SK-N-MC (cell line): ENCODE data around the gene MMP24OS.

Experiments
- DNase-seq: peaks from one replicate; pipeline ENCODE4 v3.0.0-alpha.2; 2011; ENCODE audit warnings: low read depth, low spot score
- H3K27ac ChIP-seq: fragments of 200-600 bp; sonication (generic); 2 replicates; pipeline ENCODE4 v1.5.1; 2016; ENCODE audit warnings: mixed run types
- H3K36me3 ChIP-seq: fragments of 200-600 bp; sonication (generic); 2 replicates; pipeline ENCODE4 v1.6.1; 2017; ENCODE audit warnings: antibody characterized with exemption, low read length, mixed read lengths; ENCODE audit not compliant: insufficient read depth
- H3K4me3 ChIP-seq: fragments of 200-600 bp; sonication (generic); 2 replicates; pipeline ENCODE4 v1.5.1; 2016
- H3K9ac ChIP-seq: fragments of 200-600 bp; sonication (generic); 2 replicates; pipeline ENCODE4 v1.8.0; 2017; ENCODE audit warnings: mixed run types, mixed read lengths; ENCODE audit not compliant: insufficient read length
- H3K9me3 ChIP-seq: fragments of 200-600 bp; sonication (generic); 2 replicates; pipeline ENCODE4 v1.6.1; 2017; ENCODE audit warnings: low read depth, mild to moderate bottlenecking, antibody characterized with exemption, low read length, moderate library complexity, mixed read lengths
- EZH2 ChIP-seq: fragments of 200-600 bp; sonication (generic); IDR thresholded peaks from one replicate; pipeline ENCODE4 v1.6.1; 2017; ENCODE audit warnings: antibody characterized with exemption
- FOXP2 ChIP-seq: optimal IDR thresholded peaks from 2 replicates; pipeline ENCODE3; 2011; ENCODE audit warnings: mild to moderate bottlenecking, moderate library complexity; ENCODE audit not compliant: insufficient read depth; ENCODE audit errors: extremely low read length, control extremely low read depth
- POLR2AphosphoS5 ChIP-seq: IDR thresholded peaks from 2 replicates; pipeline ENCODE4 v1.6.1; 2012; ENCODE audit warnings: mild to moderate bottlenecking, low read depth, low read length, borderline replicate concordance

The MMP24OS gene

DNA sequence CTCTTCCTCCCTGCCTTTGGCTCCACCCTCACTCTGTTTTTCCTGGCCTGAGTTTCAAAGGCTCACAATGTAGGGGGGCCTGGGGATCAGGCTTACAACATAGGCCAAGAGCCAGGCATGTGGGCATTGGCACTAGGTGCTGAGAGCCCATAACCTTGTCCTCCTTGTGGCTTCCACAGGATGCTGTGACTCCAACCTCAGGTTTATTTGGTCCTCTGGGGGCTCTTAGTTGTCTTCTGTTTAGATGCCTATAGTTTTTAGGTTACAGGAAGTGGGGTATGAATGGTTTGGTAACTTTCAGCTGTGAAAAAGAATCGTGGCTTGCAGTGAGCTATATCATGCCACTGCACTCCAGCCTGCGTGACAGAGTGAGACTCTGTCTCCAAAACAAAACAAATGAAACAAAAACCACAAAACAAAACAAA, 25.9 kb downstream of the MMP24OS start:
- Histone ChIP-seq H3K27ac (no peak overlapping the region), H3K9ac (no peak overlapping the region), H3K9me3 (no peaks in the 10 kb centered on the region), H3K36me3 (no peaks in the 10 kb centered on the region), H3K4me3 (no peak overlapping the region)
- no peak for TF ChIP-seq FOXP2
- no peak for TF ChIP-seq EZH2
- TF ChIP-seq POLR2AphosphoS5 = no peak
- no peak for DNase-seq

DNA sequence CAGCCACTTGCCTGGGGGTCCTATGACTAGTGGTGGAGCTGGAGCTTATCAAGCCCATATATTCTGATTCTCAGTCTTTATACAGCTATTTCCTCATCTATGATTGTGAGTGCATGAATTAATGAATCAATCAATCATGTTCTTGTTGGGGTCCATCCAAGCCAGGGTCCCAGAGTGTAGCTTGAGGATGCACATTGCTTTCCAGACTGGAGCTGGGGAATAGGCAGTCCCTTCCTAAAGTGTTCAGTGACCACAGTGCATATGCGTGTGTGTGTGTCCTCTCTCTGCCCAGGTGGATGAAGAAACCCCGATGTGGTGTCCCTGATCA, 26.3 kb downstream of the MMP24OS start:
- H3K9ac ChIP-seq = no peak overlapping the region
- H3K4me3 ChIP-seq = no peak overlapping the region

DNA sequence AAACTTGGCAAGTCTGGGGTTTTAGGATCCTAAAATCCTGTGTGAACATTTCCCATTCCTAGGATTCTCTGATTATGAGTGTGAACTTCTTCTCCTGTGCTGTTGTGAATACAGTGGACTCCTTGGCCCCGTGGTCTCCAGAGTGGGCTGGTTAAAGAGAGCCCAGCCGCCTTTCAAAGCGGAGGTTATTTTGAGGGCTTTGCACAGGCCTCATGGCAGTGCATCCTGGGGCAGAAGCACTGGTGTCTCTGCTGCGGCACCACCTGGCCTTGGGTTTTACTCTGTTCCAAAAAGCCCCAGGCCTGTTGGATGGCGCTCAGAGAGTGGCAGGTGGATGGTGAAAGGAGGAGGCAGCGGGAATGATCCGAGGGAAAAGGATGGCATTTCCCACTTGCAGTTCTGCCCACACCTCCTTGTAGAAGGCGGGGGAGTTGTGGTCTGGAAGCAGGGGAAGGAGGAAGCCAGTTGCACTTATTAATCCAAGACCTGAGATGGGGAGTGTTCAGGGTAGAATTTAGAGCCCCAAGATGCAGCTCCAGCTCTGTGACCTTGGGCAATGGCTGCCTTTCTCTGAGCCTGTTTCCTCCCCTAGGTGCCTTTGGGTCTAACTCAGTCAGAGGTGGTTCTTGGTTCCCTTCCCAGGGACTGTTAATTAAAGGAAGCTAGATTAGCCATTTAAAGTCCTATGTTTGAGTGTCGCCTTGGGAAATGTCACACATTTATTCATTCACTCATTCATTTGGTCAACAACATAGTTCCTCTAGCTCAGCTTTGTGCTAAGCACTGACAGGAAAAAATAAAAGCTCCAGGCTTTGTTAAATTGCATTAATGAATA, 29.1 kb downstream of the MMP24OS start:
- H3K9me3 ChIP-seq = no peaks in the 10 kb centered on the region
- H3K4me3 ChIP-seq = no peak overlapping the region
- no peaks in the 10 kb centered on the region for H3K36me3 ChIP-seq
- DNase-seq = no peak
- H3K27ac ChIP-seq = no peak overlapping the region
- TF ChIP-seq EZH2 (no peak), FOXP2 (no peak), POLR2AphosphoS5 (no peak)
- no peak overlapping the region for H3K9ac ChIP-seq

More for the DNA sequence above, 26.3 kb downstream of the MMP24OS start:
- TF ChIP-seq EZH2 = no peak
- no peak for TF ChIP-seq POLR2AphosphoS5
- no peak for TF ChIP-seq FOXP2
- H3K27ac ChIP-seq = no peak overlapping the region
- DNase-seq = no peak
- no peaks in the 10 kb centered on the region for H3K9me3 ChIP-seq
- H3K36me3 ChIP-seq = no peaks in the 10 kb centered on the region

DNA sequence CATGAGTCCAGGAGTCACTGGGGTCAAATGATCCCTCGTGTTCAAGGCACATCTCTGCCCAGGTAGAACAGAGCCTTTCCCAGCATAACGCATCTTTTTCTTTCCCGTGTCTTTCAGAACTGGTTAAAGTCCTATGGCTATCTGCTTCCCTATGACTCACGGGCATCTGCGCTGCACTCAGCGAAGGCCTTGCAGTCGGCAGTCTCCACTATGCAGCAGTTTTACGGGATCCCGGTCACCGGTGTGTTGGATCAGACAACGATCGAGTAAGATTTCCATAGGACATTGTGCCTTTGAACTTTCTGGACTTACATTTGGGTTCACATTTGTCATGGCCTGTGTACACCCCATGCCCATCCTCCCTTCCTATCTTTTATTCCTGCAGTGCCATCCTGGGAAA, 31.2 kb downstream of the MMP24OS start:
- Histone ChIP-seq H3K9me3 (no peaks in the 10 kb centered on the region), H3K27ac (no peak overlapping the region), H3K4me3 (no peak overlapping the region), H3K36me3 (no peaks in the 10 kb centered on the region), H3K9ac (no peak overlapping the region)
- TF ChIP-seq FOXP2 (no peak), POLR2AphosphoS5 (no peak), EZH2 (no peak)
- DNase-seq = no peak

DNA sequence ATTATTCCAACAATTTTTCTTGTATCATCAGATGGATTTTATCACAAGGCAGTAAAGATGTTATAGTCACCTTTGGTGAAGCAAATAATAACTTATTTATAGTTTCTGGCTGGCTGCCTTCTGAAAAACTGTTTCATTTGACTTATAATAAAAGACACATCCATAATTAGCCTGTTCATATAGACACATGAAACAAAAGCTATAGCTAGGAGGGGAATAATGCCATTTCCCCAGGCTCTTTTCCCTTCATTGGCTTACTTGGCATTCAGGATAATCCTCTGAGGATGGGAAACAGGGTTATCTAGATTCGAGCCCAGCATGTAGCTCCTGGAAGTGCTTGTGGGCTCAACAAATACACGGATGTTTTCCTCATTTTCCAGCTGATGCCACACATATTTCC, 33.9 kb downstream of the MMP24OS start:
- Histone ChIP-seq H3K4me3 (no peak overlapping the region), H3K9me3 (no peaks in the 10 kb centered on the region), H3K36me3 (no peaks in the 10 kb centered on the region), H3K9ac (no peak overlapping the region), H3K27ac (no peak overlapping the region)
- no peak for DNase-seq
- no peak for TF ChIP-seq POLR2AphosphoS5
- no peak for TF ChIP-seq EZH2
- TF ChIP-seq FOXP2 = no peak

DNA sequence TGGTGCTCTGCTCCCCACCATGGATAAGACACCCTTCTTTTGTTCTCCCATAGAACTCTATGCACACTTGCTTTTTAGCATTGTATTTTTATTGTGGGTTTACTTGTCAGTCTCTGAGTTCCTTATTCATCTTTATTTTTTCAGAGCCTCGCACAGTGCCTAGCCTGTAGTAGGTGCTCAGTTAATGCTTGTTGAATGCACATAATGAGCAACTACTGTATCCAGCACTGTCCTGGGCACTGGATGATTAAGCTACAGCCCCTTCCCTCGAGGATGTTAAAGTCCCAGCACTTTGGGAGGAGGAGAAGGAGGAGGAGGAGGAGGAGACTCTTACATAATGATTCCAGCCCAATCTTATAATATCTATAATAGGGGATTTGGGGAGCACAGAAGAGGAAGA, 34.6 kb downstream of the MMP24OS start:
- no peak for TF ChIP-seq POLR2AphosphoS5
- no peak for TF ChIP-seq FOXP2
- no peak for TF ChIP-seq EZH2
- Histone ChIP-seq H3K9ac (no peak overlapping the region), H3K9me3 (no peaks in the 10 kb centered on the region), H3K27ac (no peak overlapping the region), H3K4me3 (no peak overlapping the region), H3K36me3 (no peaks in the 10 kb centered on the region)
- DNase-seq = no peak

DNA sequence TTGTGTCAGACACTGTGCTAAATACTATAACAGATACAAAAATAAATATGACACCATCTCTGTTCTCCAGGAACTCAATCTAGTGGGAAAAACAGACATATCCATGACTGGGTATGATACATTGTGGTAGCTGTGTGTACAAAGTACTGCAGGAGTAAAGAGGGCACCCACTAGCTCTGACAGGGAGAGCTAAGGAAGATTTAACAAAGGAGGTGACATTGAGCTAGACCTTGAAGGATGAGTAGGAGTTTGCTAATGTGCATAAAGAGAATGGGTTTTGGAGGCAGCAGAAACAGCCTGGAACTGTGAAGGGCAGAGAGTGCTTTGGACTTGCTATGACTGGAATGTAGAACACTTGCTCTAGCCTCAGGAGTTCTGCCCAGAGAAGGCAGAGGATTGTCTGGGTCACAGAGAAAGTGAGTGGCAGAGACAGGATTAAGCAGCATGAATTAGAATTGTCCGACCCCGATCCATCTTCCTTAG, 37.1 kb downstream of the MMP24OS start:
- Histone ChIP-seq H3K9ac (no peak overlapping the region), H3K36me3 (no peaks in the 10 kb centered on the region), H3K27ac (no peak overlapping the region), H3K9me3 (no peaks in the 10 kb centered on the region), H3K4me3 (no peak overlapping the region)
- no peak for DNase-seq
- TF ChIP-seq POLR2AphosphoS5 (no peak), FOXP2 (no peak), EZH2 (no peak)

DNA sequence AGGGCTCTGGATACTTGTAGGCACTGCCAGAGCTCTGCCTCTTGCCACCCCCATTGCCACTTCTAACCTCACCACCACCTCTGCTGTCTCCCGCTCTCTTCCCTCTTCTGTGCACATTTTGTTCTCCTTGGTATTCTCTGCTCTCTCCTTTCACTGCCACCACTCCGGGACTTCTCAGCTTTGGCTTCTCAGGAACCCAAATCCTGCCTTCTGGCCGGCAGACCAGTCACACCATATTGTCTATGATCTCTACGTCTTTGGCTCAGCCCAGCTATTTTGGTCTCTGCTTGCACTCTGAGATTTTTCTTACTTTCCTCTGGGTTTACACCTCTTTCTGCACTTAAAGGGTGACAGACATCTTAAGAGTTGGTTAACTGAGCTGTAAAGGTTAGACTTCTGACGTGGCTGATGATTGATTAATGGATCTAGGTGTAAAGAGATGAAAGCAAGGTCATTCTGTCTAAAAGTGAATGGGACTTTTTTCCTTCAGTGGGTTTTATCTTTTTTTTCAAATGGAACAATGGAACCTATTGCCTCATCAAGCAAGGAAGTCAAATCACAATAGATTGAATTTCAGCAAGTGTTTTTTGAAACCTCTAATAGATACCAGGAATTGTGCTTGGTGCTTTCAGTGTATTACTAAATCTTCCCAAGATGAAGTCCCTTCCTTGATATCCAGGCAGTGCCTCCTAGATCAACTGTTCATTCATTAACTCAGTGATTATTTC, 37.7 kb downstream of the MMP24OS start:
- no peak overlapping the region for H3K9ac ChIP-seq
- no peaks in the 10 kb centered on the region for H3K36me3 ChIP-seq
- no peak for DNase-seq
- no peak for TF ChIP-seq EZH2
- no peak for TF ChIP-seq POLR2AphosphoS5
- no peak for TF ChIP-seq FOXP2
- no peak overlapping the region for H3K27ac ChIP-seq
- no peak overlapping the region for H3K4me3 ChIP-seq
- H3K9me3 ChIP-seq = no peaks in the 10 kb centered on the region
